ENCODE data around the gene SLC4A9.
"Not testable (repeated sequence)": the region's sequence is repeated elsewhere in the genome, so short reads cannot be mapped to it uniquely, and the experiment has no call there.

SLC4A9 gene

DNA sequence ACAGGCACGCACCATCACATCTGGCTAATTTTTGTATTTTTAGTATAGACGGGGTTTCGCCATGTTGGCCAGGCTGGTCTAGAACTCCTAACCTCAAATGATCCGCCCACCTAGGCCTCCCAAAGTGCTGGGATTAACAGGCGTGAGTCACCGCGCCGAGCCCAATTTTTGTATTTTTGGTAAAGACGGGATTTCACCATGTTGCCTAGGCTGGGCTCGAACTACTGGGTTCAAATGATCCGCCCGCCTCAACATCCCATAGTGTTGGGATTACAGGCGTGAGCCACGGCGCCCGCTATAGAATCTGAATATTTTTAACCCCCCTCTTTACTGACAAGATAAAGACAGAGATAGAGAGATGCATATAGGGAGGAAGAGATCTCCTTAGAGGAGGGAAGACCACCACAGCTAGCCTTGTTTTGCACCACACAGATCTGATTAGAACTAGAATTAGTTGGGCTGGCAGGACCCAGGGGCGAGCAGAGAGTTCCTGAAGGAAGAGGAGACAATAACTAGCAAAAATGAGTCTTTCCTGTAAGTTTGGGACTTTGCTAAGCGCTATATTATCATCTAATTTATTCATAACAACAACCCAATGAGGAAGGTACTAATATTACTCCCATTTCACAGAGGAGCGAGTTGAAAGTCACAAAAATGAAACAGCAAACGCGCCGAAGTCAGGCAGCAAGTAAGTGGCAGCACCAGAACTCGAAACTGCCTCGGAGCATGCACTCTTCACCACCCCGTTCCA lies 40.2 kb downstream of the SLC4A9 start:
- no peak for DNase-seq (ENCODE audit: low read depth)

DNA sequence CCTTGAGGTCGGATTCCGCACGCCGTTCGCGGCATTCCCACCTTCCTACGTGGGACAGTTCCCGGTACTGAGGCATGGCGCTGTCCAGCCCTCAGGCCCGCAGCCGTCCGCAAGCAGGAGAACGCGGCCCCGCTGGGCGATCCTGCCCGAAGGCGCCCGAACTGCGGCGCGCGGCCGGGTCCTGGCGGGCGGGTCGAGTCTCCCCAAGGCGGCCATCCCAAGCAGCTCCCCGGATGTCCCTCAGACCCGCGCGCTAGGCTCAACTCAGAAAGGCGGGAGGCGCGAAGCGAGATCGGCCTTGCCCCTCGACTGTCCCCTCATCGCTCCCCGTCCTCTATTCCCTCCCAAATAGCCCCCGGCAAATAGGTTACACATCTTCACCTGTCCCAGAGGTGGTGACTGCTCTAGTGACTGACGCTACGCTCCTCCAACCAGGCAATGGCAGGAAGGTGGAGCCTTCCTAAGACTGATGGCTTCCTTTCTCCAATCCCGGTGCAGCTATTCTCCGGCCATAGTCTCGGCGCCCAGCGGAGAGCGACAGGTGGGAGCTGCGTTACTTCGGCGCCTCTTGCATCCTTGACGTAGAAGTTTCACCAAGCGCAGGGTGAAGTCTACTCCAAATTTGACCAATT lies 40.9 kb downstream of the SLC4A9 start:
- peak; percentile 98 for DNase-seq (ENCODE audit: low read depth)

DNA sequence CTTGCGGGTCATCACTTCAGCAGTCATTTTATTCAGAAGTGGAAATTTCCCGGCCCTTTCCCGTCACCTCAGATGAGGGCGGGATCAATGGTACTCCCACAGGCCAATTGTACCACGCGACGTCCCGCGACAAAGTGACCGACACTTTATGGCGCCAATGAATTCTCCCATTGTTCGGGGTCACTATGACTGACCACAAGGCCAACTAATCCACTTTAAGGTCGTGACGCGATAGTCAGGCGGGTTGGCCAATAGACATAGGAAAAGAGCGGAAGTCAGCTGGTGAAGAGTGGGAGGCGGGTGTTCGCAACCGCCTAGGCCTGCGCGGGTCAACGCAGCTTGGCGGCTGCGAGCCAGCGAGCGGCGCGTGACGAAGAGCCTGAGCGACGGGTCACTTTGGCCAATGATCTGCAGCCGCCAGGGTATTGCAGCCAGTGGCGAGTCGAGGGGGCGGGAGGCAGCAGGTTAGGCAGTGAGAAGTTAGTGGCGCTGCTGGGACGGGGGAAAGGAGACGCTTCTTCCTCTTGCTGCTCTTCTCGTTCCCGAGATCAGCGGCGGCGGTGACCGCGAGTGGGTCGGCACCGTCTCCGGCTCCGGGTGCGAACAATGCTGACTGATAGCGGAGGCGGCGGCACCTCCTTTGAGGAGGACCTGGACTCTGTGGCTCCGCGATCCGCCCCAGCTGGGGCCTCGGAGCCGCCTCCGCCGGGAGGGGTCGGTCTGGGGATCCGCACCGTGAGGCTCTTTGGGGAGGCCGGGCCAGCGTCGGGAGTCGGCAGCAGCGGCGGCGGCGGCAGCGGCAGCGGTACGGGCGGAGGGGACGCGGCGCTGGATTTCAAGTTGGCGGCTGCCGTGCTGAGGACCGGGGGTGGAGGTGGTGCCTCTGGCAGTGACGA lies 41.6 kb downstream of the SLC4A9 start, which contains the start of gene ANKHD1:
ANKHD1 (plus strand) TSS at position 472 of the 896 bp plus-strand sequence; CDS start at position 607, 135 bp downstream.
- peak; percentile 100 for DNase-seq (ENCODE audit: low read depth)

DNA sequence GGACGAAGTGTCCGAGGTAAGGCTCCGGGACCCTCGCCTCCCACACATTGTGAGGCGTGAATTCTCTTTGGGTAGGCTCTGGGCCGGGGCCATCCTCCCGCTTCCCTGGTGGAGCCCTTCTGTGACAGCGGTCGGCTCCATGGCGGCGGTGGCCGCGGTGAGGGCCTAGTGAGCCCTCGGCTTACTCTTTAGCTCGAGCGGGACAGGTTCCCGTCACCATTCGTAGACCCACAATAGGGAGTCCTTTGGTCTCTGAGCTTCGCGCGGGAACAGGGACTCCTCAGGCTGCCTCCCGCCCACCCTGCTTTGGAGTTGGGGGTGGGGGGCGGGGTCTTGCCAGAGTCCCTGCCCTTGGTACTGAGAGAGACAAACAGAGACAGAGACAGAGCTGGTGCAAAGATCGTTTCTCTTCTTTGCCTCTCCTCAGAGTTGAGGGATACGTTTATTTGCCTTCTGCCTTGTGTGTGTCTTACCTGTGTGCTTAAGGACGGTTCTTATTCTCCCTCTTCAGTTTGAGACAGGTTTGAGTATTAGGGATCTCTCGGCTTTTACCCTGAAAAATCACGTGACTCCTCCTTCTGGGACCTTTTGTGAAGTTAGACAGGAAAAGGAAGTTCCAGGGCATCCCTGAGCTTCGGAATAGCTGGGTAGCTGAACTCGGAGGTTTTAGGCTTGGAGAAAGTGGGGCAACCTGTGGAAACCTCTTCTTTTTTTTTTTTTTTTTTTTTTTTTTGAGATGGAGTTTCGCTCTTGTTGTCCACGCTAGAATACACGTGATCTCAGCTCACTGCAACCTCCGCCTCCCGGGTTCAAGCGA lies 42.5 kb downstream of the SLC4A9 start:
- peak; percentile 45 for DNase-seq (ENCODE audit: low read depth)

DNA sequence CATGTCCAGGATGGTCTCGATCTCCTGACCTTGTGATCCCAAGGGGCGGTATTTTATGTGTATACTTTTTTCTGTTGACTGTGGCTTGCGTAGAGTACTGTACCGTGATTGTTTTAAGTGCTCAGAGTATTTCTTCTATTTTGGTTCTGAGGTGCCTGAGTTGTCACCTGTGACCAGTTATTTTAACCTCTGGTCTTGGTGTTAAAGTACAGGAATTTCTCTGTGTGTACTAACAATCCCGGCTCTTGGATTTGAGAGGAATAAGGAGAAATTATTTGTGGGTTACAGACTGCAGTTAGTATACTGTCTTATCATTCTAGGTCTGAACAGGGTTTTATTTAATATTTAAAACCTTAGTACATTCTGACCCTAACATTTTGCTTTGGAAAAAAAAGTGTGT lies 43.6 kb downstream of the SLC4A9 start:
- DNase-seq (ENCODE audit: low read depth): no peak

DNA sequence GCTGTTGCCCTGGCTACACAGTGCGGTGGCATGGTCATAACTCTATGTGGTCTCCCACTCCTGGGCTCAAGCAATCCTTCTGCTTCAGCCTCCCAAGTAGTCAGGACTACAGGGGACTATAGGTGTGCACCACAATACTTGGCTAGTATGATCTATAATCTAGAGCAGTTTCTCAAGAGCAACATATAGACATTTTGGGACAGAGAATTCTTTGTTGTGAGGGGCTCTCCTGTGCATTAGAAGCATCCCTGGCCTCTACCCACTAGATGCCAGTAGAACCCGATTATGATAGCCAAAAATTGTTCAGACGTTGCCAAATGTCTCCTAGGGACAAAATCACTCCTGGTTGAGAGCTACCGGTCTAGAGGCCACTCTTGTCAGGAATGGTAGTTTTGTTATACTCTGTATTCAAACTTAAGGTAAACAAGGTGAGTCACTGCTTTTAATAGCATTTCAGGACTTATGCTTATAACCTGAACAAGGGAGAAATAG lies 48.8 kb downstream of the SLC4A9 start:
- no peak for DNase-seq (ENCODE audit: low read depth)

DNA sequence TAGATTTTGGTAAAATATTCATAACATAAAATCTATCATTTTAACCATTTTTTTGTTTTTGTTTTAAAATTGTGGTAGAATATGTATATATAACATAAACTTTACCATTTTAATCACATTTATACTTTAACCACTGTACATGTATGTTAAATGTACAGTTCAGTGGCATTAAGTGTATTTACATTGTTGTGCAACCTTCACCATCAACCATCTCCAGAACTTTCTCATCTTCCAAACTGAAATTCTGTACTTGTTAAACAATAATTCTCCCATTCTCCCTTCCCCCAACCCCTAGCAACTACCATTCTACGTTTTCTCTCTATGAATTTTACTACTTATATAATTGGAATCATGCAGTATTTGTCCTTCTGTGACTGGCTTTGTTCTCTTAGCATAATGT lies 53.2 kb downstream of the SLC4A9 start:
- DNase-seq (ENCODE audit: low read depth): no peak

DNA sequence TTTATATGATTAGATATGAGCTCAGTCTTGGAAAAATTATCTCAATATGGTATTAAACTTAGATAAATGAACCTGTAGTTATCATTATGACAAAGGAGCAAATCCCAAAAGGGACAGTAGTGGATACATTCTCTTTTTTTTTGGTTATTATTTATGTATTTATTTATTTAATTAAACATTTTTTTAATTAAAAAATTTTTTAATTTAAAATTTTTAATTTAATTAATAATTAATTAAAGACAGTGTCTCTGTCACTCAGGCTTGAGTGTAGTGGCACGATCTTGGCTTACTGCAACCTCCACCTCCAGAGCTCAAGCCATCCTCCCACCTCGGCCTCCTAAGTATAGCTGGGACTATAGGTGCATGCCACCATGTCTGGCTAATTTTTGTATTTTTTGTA lies 57.2 kb downstream of the SLC4A9 start:
- DNase-seq (ENCODE audit: low read depth): no peak

DNA sequence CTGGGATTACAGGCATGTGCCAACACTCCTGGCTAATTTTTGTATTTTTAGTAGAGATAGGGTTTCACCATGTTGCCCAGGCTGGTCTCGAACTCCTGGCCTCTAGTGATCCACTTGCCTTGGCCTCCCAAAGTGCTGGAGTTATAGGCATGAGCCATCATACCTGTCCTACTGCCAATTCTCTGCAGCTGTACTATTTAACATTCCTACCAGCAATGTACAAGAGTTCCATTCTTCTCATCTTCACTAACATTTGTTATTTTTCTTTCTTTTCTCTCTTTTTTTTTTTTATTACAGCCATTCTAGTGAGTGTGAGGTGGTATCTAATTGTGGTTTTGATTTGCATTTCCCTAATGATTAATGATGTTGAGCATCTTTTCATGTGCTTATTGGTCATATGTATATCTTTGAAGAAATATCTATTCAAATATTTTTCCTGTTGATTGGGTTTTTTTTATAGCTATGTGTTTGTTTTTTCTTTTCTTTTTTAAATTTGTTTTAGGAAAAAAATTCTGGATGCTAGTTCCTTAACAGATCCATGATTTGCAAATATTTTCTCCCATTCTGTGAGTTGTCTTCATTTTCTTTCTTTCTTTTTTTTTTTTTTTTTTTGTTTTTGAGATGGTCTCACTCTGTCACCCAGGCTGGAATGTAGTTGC lies 59.0 kb downstream of the SLC4A9 start:
- no peak for DNase-seq (ENCODE audit: low read depth)

DNA sequence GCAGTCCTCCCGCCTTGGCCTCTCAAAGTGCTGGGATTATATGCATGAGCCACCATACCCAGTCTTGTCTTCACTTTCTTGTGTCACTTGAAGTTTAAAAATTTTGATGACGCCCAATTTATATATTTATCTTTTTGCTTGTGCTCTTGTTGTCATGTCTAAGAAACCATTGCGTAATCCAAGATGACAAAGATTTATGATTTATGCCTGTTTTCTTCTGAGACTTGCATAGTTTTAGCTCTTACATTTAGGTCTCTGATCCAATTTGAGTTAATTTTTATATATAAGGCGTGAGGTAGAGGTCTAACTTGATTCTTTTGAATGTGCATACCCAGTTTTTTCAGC lies 60.2 kb downstream of the SLC4A9 start:
- peak; percentile 34 for DNase-seq (ENCODE audit: low read depth)

DNA sequence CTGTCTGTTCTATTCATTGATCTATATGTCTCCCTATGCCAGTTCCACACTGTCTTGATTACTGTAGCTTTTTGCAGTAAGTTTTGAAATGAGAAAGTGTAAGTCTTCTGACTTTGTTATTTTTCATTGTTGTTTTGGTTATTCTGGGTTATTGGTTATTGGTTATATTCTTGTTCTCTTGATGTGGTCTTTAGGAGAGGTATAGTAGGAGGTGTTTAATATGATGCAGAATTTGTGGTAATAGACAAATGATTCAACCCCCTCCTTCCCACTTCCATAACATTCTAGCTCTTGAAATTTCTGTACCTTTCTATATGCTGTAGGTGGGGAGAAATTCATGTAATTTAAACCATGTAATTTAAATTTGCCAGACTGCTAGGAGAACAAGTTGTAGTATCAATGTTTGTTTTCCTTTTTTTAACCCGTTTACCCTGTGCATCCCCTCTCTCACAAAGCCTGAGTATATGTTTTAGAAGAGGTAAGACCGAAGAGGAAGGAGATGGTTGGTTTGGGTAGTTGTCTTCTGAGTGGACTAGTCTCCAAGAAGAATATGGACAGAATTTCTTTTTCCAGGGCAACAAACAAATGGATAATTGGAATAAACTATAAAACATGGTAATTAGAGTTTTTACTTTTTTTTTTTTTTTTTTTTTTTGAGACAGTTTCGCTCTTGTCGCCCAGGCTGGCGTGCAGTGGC lies 60.8 kb downstream of the SLC4A9 start:
- no peak for DNase-seq (ENCODE audit: low read depth)

DNA sequence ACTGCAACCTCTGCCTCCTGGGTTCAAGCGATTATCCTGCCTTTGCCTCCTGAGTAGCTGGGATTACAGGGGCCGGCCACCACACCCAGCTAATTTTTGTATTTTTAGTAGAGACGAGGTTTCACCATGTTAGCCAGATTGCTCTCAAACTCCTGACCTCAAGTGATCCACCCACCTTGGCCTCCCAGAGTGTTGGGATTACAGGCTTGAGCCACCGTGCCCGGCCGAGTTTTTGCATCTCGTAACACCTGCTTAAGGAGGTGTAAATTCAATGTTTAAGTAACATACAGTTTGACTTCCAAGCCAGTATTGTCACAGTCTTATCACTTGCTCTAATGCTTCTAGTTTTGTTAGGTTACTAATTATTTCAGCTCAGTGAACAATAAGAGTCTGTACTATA lies 61.4 kb downstream of the SLC4A9 start:
- not testable (repeated sequence) for DNase-seq (ENCODE audit: low read depth)

DNA sequence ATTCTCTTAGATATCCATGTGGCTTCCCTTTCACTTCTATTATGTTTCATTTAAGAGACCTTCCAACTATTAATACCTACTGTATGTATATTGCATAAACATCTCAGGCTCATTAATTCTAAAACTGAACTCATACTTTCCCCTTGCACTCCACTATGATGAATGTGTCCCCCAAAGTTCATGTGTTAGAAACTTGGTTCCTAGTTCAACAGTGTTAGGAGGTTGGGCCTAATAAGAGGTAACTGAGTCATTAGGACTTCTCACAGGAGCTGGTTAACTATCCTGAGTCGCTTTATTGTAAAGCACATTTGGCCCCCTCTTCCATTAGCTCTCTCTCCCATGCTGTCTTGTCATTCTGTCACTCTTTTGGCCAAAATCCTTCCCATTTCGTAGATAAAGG lies 63.6 kb downstream of the SLC4A9 start:
- no peak for DNase-seq (ENCODE audit: low read depth)

DNA sequence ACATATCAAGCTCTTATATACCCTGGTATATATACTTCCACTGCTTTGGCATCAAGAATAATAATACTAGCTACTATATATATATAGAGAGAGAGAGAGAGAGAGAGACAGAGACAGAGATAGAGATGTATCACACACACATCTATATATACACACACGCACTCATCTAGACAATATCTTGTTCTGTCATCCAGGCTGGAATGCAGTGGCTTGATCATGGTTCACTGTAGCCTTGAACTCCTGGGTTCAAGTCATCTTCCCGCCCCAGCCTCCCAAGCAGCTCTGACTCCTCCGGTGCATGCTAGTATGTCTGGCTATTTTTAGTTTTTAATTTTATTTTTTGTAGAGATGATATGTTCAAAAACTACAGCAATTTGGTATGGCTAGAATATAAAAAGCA lies 64.1 kb downstream of the SLC4A9 start:
- DNase-seq (ENCODE audit: low read depth): peak; percentile 21

All from iris pigment epithelial cell (primary cell).